ENCODE measurements around the gene NATD1. TPM values are rescaled to one million over a fixed set of nuclear protein-coding genes. Genes with fewer than 3 reads are reported as not detected.

Gene NATD1
- total and polyA plus RNA-seq, 2 of the 8 experiments (the other 6 are each of a cell fraction or from before 2014, with no cell fraction given): 5.4 to 8.4 TPM

- Histone ChIP-seq H3K4me3 (ENCODE audit: extremely low read depth in 1 of 4, insufficient read depth in 2 of 4, low read depth in 3 of 4, low read length in 4 of 4) (peak overlapping the region; percentile 52 to 67 (median 62)), H3K27ac (ENCODE audit: low read depth, low read length) (no peak overlapping the region), H3K4me2 (ENCODE audit: insufficient read depth in 1 of 2, low read depth in 2 of 2, low read length in 2 of 2) (peak overlapping the region; percentile 61 to 75), H2AK5ac (ENCODE audit: low read depth, low read length) (no peak overlapping the region), H3K4me1 (replicated peaks in 1 of 4; ENCODE audit: control insufficient read depth in 3 of 4, insufficient read depth in 4 of 4, low read length in 3 of 4) (peaks cover 0 to 13% (median 4%) of the 10 kb centered on the region in 4 experiments; a peak in 5 of 7 replicates), H2BK12ac (ENCODE audit: low read depth, low read length) (no peak overlapping the region), H3K18ac (ENCODE audit: extremely low read depth, low read length) (no peak overlapping the region), H4K20me1 (replicated peaks in 1 of 2; ENCODE audit: control insufficient read depth in 1 of 2, insufficient read depth in 2 of 2, low read length in 2 of 2) (peaks cover 0 to 6% of the 10 kb centered on the region in 2 experiments), H3K9ac (replicated peaks in 1 of 4; ENCODE audit: extremely low read depth in 1 of 4, low read depth in 3 of 4, low read length in 3 of 4) (peak overlapping the region in 1 of 4 experiments; percentile 18; a peak in 1 of 7 replicates), H3K56ac (replicated peaks; ENCODE audit: insufficient read length, low read depth, low read length) (no peak overlapping the region), H3K9me3 (ENCODE audit: insufficient read depth in 2 of 2, low read depth in 1 of 2, low read length in 1 of 2) (no peaks in the 10 kb centered on the region), H3K4ac (replicated peaks; ENCODE audit: insufficient read length, low read depth, low read length) (no peak overlapping the region), H2BK120ac (replicated peaks; ENCODE audit: low read depth, low read length) (no peak overlapping the region), H3K36me3 (ENCODE audit: control insufficient read depth in 2 of 4, insufficient read depth in 4 of 4, low read length in 3 of 4) (no peaks in the 10 kb centered on the region), H3K79me1 (ENCODE audit: low read depth, low read length) (no peaks in the 10 kb centered on the region; the same call in 1 of the 2 replicates), H3K14ac (ENCODE audit: insufficient read length) (no peak overlapping the region), H2BK15ac (ENCODE audit: low read length) (0 out of 2 replicates have a peak overlapping the region, but pooled peaks have one; percentile 29), H2BK20ac (ENCODE audit: low read length) (no peak overlapping the region), H3K79me2 (ENCODE audit: control insufficient read depth in 1 of 2, insufficient read depth in 2 of 2, low read length in 2 of 2) (no peaks in the 10 kb centered on the region), H4K8ac (ENCODE audit: extremely low read depth, insufficient read depth, low read length) (no peak overlapping the region), H4K91ac (replicated peaks; ENCODE audit: insufficient read length, low read length) (no peak overlapping the region), H2BK5ac (ENCODE audit: low read depth, low read length) (no peak overlapping the region), H2AFZ (ENCODE audit: low read length) (no peak overlapping the region), H3K23me2 (ENCODE audit: low read depth, low read length) (peaks cover 6% of the 10 kb centered on the region; the same call in 1 of the 2 replicates), H3K23ac (ENCODE audit: insufficient read length) (no peak overlapping the region), H3K27me3 (replicated peaks in 1 of 4; ENCODE audit: control insufficient read depth in 3 of 4, extremely low read depth in 1 of 4, insufficient read depth in 3 of 4, low read length in 3 of 4) (peaks cover 0 to 6% (median 4%) of the 10 kb centered on the region in 4 experiments; a peak in 2 of 7 replicates), H4K5ac (ENCODE audit: insufficient read length, low read depth, low read length) (no peak overlapping the region)
- WGBS, 2 experiments (ENCODE audit: extremely low coverage in 1 of 2, insufficient coverage in 1 of 2, insufficient read length in 1 of 2, insufficient replicate concordance in 2 of 2, low coverage in 1 of 2, low lambda C conversion rate in 2 of 2, missing lambda C conversion rate in 1 of 2): 50% methylated on average over 7 of the region's 12 CpGs; no CpG with 5 or more reads in 1 of the 2 experiments
- no peak for FAIRE-seq
- CTCF ChIA-PET (ENCODE audit: partially characterized antibody): interaction anchor here (1.0 to 6.6 kb wide), 2 partner anchors 13 to 214 kb away, joined by 3 to 42 read pairs; no protein-coding TSS in a partner anchor
- POLR2A ChIA-PET (ENCODE audit: partially characterized antibody): interaction anchor here (0.6 to 1.6 kb wide), 2 partner anchors 12 to 209 kb away, joined by 3 to 5 read pairs; partner anchors contain the start of gene USP22
- no peak for DNase-seq (ENCODE audit: low read depth in 1 of 2, low spot score in 2 of 2)
- TF ChIP-seq RNF2 (IDR thresholded peaks at IDR 0.05; ENCODE audit: borderline replicate concordance, low read depth, low read length, missing control alignments, poor library complexity, severe bottlenecking) (no peak), SP4 (IDR thresholded peaks at IDR 0.05; ENCODE audit: low read length) (no peak), KDM1A (IDR thresholded peaks at IDR 0.05; ENCODE audit: borderline replicate concordance, low read length) (peak; percentile 54; the same call in 1 of the 2 replicates), SIN3A (conservative IDR thresholded peaks at IDR 0.05 in 1 of 2, IDR thresholded peaks at IDR 0.05 in 1 of 2; ENCODE audit: low read depth in 1 of 2, low read length in 2 of 2) (no peak)
These were observed 868 bp downstream of the NATD1 start for GRCh38 chr17:21252289-21252795.
